ENCODE measurements around the gene REEP2.

Gene REEP2

GRCh38 chr5:138448481-138449398, 9.9 kb downstream of the REEP2 start:
- no peak for DNase-seq

DNA sequence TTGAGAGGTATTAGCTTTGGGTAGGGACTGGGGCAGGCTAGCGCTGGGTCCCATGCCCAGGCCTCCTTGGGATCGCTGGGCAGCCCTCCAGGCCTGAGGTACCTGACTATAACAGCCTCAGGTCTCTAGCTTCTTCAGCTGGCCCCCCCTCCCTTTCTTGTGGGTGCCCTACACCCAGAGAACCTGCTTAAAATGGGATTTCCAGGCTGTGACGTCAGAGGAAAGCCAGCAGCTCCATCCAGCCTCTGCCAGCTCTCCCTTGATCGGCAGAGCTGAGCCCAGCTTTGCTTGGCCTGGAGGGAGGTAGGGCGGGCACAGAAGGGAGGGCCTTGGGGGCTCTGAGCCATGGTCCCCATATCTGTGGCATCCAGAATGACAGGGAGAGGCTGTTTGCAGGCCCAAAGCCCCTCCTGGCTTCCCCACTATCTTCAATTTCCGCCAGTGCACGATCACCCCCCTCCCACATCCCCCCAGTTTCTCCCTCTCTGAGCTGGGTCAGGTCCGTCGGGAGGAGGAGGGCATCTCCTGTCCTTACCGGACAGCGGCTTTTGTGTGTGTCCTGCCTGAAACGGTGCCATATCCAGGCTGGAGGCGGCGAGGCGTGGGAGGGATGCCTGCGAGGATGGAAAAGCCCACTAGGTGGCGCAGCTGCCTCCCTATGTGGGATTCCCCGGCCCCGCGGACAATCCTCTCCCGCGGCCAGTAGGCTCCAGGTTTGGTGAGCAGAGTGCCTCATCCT, 10.8 kb downstream of the REEP2 start:
- peak; percentile 75 for DNase-seq

DNA sequence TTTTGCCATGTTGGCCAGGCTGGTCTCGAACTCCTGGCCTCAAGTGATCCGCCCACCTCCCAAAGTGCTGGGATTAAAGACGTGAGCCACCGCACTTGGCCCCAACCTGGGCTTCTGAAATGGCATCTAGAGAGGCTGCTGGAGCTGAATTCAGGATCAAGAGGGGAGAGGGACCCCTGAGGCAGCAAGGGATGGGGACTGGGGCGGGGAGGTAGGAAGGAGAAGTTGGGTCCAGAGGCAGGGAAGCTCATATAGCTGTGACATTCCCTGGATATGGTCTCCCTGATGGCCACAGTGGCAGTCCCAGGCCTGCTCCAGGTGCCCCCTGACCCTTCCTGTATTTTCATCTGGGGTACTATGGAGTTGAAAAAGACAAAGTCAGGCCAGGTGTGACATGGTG, 12.1 kb downstream of the REEP2 start:
- no peak for DNase-seq

DNA sequence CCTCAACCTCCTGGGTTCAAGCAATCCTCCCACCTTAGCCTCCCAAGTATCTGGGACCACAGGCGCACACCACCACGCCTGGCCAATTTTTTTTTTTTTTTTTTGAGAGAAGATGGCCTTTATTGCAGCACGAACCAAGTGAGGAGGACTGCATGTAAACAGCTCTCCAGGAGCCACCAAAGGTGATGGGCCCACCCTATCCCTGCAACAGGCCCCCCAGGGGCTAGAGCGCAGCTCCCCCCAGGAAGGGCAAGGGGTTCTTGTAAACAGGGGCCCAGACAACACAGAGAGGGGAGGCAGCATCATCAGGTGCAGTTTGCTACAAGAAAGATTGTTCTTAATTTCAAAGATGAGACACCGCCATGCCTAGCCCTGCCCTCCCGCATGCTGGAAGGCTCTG, 13.9 kb downstream of the REEP2 start:
- no peak for DNase-seq

DNA sequence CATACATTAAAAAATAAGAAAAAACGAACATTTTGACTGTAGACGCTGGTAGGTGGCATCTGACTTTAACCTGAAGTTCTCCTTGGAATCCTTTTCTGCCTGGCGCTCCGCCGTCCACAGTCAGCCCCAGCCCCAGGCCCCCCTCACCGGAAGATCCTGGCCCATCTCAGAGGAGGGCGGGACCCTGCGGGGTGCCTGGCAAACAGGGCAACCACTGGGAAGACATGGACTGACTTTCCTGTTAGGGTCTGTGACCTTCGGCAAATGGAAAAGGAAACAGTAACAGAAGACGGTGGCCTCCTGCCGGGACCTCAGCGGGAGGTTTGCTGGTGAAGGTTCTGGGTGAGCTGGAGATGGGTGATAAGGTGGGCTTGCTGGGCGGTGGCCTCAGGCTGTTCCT, 14.7 kb downstream of the REEP2 start:
- no peak for DNase-seq

GRCh38 chr5:138454121-138454520, 15.3 kb downstream of the REEP2 start:
- DNase-seq = no peak

DNA sequence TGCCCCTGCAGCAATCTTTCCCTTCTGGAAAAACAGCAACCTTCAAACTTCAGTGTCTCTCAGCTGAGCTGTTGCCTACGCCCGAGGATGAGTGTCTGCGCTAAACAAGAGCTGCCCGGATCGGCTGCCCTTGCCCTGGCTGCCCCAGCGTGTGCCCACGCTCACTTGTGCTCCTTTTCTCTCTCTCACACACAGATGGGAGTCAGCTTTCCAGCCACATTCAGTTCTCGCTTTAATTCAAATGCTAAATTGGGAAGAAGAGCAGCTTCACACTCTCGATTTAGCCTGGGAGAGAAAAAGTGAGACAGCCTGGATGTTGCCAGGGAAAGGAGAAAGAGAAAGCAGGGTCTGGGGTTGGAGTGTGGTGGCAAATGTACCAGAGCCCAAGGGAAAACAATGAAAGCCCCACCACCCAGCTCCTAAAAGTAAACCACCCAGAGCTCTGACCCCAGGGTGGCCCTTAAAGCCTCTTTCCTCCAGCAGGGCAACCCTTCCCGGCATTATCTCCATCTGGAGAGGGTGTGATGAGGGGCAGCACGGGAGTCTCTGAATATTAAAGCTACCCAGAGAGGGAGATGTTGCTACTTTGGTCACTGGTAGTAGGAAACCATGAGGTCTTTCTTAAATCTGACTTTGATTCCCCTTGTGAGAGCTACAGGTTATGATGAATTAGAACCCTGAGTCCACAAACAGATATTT, 16.5 kb downstream of the REEP2 start:
- DNase-seq = no peak

- DNase-seq = no peak
Measured at GRCh38 chr5:138457531-138458275, 18.8 kb downstream of the REEP2 start.

DNA sequence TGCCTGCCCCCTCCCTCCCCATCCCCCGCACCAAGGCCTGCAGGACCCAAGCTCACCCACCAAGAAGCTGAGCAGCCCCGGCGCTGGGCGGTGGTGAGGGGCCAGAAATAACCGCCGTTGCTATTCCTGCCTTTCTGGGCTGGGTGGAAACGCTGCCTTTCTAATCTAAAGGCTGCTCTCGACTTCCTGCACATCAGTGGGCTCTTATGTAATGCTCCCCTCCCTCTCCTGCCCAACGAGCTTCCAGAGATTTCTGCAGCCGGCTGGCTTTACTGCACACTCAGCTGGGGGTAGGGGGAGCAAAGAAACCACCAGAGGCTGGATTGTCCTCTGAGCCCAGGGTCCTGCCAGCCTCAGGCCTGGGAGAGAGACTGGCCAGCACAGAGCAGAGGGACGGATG, 19.5 kb downstream of the REEP2 start:
- no peak for DNase-seq

DNA sequence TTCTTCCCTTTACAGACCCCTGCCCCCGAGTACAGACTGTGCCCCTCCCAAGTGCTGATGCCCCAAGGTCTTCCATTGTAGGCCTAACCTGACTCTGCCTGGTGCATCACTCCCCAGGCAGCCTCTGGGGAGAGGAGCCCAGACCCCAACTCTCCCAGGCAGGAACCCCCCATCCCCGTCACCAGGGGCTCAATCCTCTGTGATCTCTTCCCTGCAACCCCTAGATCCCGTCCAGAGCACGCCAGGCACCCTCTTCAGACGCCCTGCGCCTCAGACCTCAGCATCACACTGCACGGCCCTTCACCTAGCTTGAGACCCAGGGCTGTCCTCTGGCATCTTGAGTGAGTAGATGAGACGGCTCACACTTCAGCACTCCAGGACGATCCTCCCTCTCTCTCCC, 20.0 kb downstream of the REEP2 start:
- DNase-seq = no peak

GRCh38 chr5:138459311-138459933, 20.6 kb downstream of the REEP2 start:
- DNase-seq = no peak

DNA sequence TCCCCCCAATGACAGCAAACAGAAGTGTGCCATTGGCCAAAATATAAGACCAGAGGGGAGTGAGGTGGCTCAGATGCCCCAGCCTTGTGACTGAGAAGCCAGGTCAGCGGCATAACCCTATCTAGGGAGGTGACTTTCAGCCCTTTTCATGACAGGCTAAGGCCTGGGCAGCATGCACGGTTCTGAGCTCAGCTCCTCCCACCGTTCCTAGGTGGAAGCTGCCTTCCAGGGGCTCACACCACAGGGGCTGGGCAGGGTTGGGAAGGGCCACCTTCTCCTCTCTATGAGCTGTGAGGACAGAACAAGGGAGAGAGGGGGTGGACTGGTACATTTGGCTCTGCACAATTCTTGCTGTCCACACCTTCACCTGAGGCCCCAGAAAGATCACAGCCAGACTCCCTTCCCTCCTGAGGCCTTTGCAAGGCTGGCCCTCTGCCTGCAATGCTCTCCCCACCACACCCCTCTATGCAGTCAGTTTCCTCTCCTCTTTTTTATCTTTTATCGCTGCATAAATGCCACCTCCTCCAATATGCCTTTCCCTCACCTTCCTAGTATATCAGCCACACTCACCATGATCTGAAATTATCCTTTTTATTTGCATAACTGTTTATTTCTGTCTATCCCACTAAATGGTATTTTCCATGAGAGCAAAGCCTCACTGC, 21.3 kb downstream of the REEP2 start:
- no peak for DNase-seq

GRCh38 chr5:138461343-138462125, 22.7 kb downstream of the REEP2 start:
- DNase-seq = peak; percentile 66

GRCh38 chr5:138463419-138464007, 24.7 kb downstream of the REEP2 start:
- peak; percentile 59 for DNase-seq

- peak; percentile 83 for DNase-seq
Measured at GRCh38 chr5:138464008-138464387, 25.1 kb downstream of the REEP2 start.

DNA sequence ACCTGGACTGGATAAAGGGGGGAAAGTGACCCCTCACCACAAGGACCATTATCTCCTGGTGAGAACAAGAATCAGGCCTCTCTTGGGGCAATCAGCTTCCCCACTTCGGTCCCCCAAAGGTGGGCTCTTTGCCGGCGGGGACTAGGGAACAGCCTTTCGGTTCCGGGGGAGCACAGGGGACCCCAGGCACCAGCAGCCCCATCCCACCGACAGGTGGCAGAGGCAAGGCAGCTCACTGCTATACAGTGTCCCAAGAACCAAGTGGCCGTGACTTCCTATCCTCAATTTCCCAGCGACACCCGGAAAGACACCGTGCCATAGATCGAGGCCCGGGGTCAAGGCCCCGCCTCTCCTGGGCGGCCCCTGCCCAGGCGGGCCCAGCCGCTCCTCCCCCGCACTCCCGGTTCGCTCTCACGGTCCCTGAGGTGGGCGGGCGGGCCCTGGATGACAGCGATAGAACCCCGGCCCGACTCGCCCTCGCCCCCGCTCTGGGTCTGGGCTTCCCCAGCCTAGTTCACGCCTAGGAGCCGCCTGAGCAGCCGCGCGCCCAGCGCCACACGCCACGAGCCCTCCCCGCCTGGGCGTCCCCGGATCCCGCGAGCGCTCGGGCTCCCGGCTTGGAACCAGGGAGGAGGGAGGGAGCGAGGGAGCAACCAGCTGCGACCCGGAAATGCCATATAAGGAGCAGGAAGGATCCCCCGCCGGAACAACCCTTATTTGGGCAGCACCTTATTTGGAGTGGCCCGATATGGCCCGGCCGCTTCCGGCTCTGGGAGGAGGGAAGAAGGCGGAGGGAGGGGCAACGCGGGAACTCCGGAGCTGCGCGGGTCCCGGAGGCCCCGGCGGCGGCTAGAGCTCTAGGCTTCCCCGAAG, 25.8 kb downstream of the REEP2 start:
- DNase-seq = peak; percentile 99

DNA sequence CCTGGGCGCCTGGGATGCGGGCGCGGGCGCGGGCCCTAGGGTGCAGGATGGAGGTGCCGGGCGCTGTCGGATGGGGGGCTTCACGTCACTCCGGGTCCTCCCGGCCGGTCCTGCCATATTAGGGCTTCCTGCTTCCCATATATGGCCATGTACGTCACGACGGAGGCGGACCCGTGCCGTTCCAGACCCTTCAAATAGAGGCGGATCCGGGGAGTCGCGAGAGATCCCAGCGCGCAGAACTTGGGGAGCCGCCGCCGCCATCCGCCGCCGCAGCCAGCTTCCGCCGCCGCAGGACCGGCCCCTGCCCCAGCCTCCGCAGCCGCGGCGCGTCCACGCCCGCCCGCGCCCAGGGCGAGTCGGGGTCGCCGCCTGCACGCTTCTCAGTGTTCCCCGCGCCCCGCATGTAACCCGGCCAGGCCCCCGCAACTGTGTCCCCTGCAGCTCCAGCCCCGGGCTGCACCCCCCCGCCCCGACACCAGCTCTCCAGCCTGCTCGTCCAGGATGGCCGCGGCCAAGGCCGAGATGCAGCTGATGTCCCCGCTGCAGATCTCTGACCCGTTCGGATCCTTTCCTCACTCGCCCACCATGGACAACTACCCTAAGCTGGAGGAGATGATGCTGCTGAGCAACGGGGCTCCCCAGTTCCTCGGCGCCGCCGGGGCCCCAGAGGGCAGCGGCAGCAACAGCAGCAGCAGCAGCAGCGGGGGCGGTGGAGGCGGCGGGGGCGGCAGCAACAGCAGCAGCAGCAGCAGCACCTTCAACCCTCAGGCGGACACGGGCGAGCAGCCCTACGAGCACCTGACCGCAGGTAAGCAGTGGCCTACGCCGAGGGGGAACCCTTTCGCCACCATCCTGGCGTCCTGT, 26.6 kb downstream of the REEP2 start, which contains the start of gene EGR1:
EGR1 (plus strand) TSS at position 219 of the 864 bp plus-strand sequence; CDS start at position 502, 283 bp downstream.
- peak; percentile 88 for DNase-seq
